GM15510 (cell line): Measurements from ENCODE around the gene FOXP1.

ENCODE experiments used
- POLR2A ChIP-seq: IDR thresholded peaks from 3 replicates; pipeline ENCODE4 v1.6.1; 2011; ENCODE audit warnings: borderline replicate concordance; ENCODE audit not compliant: insufficient read length; ENCODE audit errors: extremely low read depth

Gene FOXP1

GRCh38 chr3:70919091-70919490 is 664.4 kb downstream of the FOXP1 start:
- no peak for TF ChIP-seq POLR2A

- no peak for TF ChIP-seq POLR2A
Measured at GRCh38 chr3:70916375-70917055, 667.0 kb downstream of the FOXP1 start.

GRCh38 chr3:70914862-70915261 is 668.7 kb downstream of the FOXP1 start:
- no peak for TF ChIP-seq POLR2A

- no peak for TF ChIP-seq POLR2A
Measured at GRCh38 chr3:70911719-70912118, 671.8 kb downstream of the FOXP1 start.

- no peak for TF ChIP-seq POLR2A
Measured at GRCh38 chr3:70905491-70905890, 678.0 kb downstream of the FOXP1 start.
